ENCODE results near the gene RAB11FIP4. TPM values are rescaled to one million over a fixed set of nuclear protein-coding genes. Genes with fewer than 3 reads are reported as not detected.

Gene RAB11FIP4
- total RNA-seq, 1 donor from 2014 or later = 2.7 TPM

GRCh38 chr17:31568539-31568938 lies 177.1 kb downstream of the RAB11FIP4 start:
- no peak for DNase-seq

- no peak for DNase-seq
Measured at GRCh38 chr17:31570231-31570630, 178.8 kb downstream of the RAB11FIP4 start.

- peak; percentile 69 for DNase-seq
Measured at GRCh38 chr17:31570951-31571892, 179.7 kb downstream of the RAB11FIP4 start.

GRCh38 chr17:31572341-31572740 lies 180.9 kb downstream of the RAB11FIP4 start:
- DNase-seq = no peak

- DNase-seq = no peak
Measured at GRCh38 chr17:31573047-31573446, 181.6 kb downstream of the RAB11FIP4 start.

GRCh38 chr17:31573861-31574260 lies 182.4 kb downstream of the RAB11FIP4 start:
- DNase-seq = no peak

GRCh38 chr17:31574458-31574857 lies 183.0 kb downstream of the RAB11FIP4 start:
- DNase-seq = no peak

GRCh38 chr17:31575043-31575442 lies 183.6 kb downstream of the RAB11FIP4 start:
- DNase-seq = no peak

- DNase-seq = no peak
Measured at GRCh38 chr17:31579265-31579664, 187.8 kb downstream of the RAB11FIP4 start.

- no peak for DNase-seq
Measured at GRCh38 chr17:31580316-31580705, 188.8 kb downstream of the RAB11FIP4 start.

GRCh38 chr17:31580706-31581490 lies 189.4 kb downstream of the RAB11FIP4 start:
- peak; percentile 71 for DNase-seq

- no peak for DNase-seq
Measured at GRCh38 chr17:31581491-31581890, 190.0 kb downstream of the RAB11FIP4 start.

- peak; percentile 31 for DNase-seq
Measured at GRCh38 chr17:31582151-31582907, 190.9 kb downstream of the RAB11FIP4 start.

- no peak for DNase-seq
Measured at GRCh38 chr17:31583772-31584356, 192.4 kb downstream of the RAB11FIP4 start.

- no peak for DNase-seq
Measured at GRCh38 chr17:31584438-31585279, 193.2 kb downstream of the RAB11FIP4 start.

GRCh38 chr17:31585280-31585630 lies 193.8 kb downstream of the RAB11FIP4 start:
- no peak for DNase-seq

GRCh38 chr17:31586946-31587345 lies 195.5 kb downstream of the RAB11FIP4 start:
- DNase-seq = peak; percentile 47

- DNase-seq = no peak
Measured at GRCh38 chr17:31587462-31587861, 196.0 kb downstream of the RAB11FIP4 start.
